CD4-positive, alpha-beta T cell (primary cell): ENCODE measurements around the gene RNF186. TPM values are rescaled to one million over a fixed set of nuclear protein-coding genes. Genes with fewer than 3 reads are reported as not detected.
A peak's percentile ranks its signal among the peaks of the same experiment; 100 is the strongest.
"Not testable (repeated sequence)": the region's sequence is repeated elsewhere in the genome, so short reads cannot be mapped to it uniquely, and the experiment has no call there.

Source experiments
- ATAC-seq: fragments of 200-7000 bp; cut with Tn5 transposase; one replicate; pipeline ENCODE4 v1.10.0; 2022; ENCODE audit warnings: mild to moderate bottlenecking; ENCODE audit not compliant: poor library complexity
- CTCF ChIA-PET: fragments of 350-600 bp; sonication (Branson Sonifier 250); formaldehyde crosslinking; loops from one replicate; lab custom pipeline; 2021; ENCODE audit warnings: antibody characterized with exemption, inconsistent platforms; lab: Charles Lee
- POLR2A ChIA-PET: fragments of 350-600 bp; sonication (Branson Sonifier 250); formaldehyde crosslinking; loops from one replicate; lab custom pipeline; 2021; ENCODE audit warnings: antibody characterized with exemption, inconsistent platforms; lab: Charles Lee
- DNase-seq, 14 experiments: peaks; one replicate each; pipeline ENCODE4 v3.0.0-alpha.2; 2013 to 2020; ENCODE audit warnings: mixed read lengths in 2 of 14
- H3K27ac ChIP-seq, 2 donors: one replicate each; pipeline versions ENCODE4 v1.5.1 to v1.7.0; 2013; ENCODE audit warnings: low read length in 2 of 2, low read depth in 1 of 2, mild to moderate bottlenecking in 1 of 2
- H3K27me3 ChIP-seq, 2 experiments: 1 replicate in 1 of 2; 2 replicates in 1 of 2; pipeline versions ENCODE4 v1.6.1 to v1.7.0; 2013; ENCODE audit warnings: low read length in 2 of 2, control low read depth in 1 of 2, mild to moderate bottlenecking in 1 of 2, moderate library complexity in 1 of 2; ENCODE audit not compliant: insufficient read depth in 2 of 2, control insufficient read depth in 1 of 2
- H3K36me3 ChIP-seq: one replicate; pipeline ENCODE4 v1.6.1; 2013; ENCODE audit warnings: low read length, control low read depth; ENCODE audit not compliant: insufficient read depth
- H3K4me1 ChIP-seq: one replicate; pipeline ENCODE4 v1.6.1; 2013; ENCODE audit warnings: low read length, control low read depth; ENCODE audit not compliant: insufficient read depth
- H3K4me3 ChIP-seq: one replicate; pipeline ENCODE4 v1.5.1; 2013; ENCODE audit warnings: mild to moderate bottlenecking, low read length, moderate library complexity
- H3K9me3 ChIP-seq, 2 experiments: 1 replicate in 1 of 2; 2 replicates in 1 of 2; pipeline versions ENCODE4 v1.6.1 to v1.7.0; 2013; ENCODE audit warnings: low read length in 2 of 2, mild to moderate bottlenecking in 2 of 2, control low read depth in 1 of 2, moderate library complexity in 1 of 2; ENCODE audit not compliant: control insufficient read depth in 1 of 2, insufficient read depth in 1 of 2
- H3K27ac Mint-ChIP-seq: one replicate; pipeline ENCODE4 v1.8.0; 2020; ENCODE audit warnings: mixed read lengths
- H3K27me3 Mint-ChIP-seq: one replicate; pipeline ENCODE4 v1.8.0; 2021; ENCODE audit warnings: mixed read lengths
- H3K36me3 Mint-ChIP-seq: one replicate; pipeline ENCODE4 v1.8.0; 2021; ENCODE audit warnings: low read depth, mixed read lengths
- H3K4me1 Mint-ChIP-seq: one replicate; pipeline ENCODE4 v1.8.0; 2021; ENCODE audit warnings: low read depth, mixed read lengths
- H3K4me3 Mint-ChIP-seq: one replicate; pipeline ENCODE4 v1.8.0; 2020; ENCODE audit warnings: mild to moderate bottlenecking, mixed read lengths
- H3K9me3 Mint-ChIP-seq: one replicate; pipeline ENCODE4 v1.8.0; 2020; ENCODE audit warnings: mixed read lengths
- CTCF ChIP-seq: fragments of 200-600 bp; IDR thresholded peaks from one replicate; pipeline ENCODE4 v1.8.0; 2022; ENCODE audit warnings: antibody characterized with exemption, mild to moderate bottlenecking
- intact Hi-C, 2 experiments: fragments of 100-400 bp; cut with DNase I in 1 of 2; cut with micrococcal nuclease in 1 of 2; formaldehyde crosslinking; loops; one replicate each; pipeline versions ENCODE4 v1.15.1 to v1.9.0; 2023 to 2025; cut with DNase I, micrococcal nuclease
- total RNA-seq, 174 experiments: library from RNA in 2 of 174; stranded (reverse) in 2 of 174; gene quantifications; one replicate each; pipeline ENCODE4 v1.2.3 and lab custom pipeline; 2021 to 2026

RNF186 gene
- total RNA-seq, 2 experiments from 2014 or later = not detected

- Mint-ChIP-seq H3K4me1 (peaks cover 32% of the 10 kb centered on the region), H3K27ac (peak overlapping the region; percentile 37), H3K4me3 (no peak overlapping the region), H3K36me3 (peaks cover 43% of the 10 kb centered on the region), H3K9me3 (no peaks in the 10 kb centered on the region), H3K27me3 (no peaks in the 10 kb centered on the region)
- ChIA-PET POLR2A (no interaction called here), CTCF (no interaction called here)
- TF ChIP-seq CTCF = no peak
- intact Hi-C loops = no loop called here
- no peaks in the 10 kb centered on the region for H3K9me3 ChIP-seq
- H3K4me3 ChIP-seq = no peak overlapping the region
- ATAC-seq (peak; percentile 32), DNase-seq (peak in 2 of 14 experiments; percentile 7 to 42)
- H3K4me1 ChIP-seq = peaks cover 14% of the 10 kb centered on the region
- H3K27ac ChIP-seq = no peak overlapping the region
- peaks cover 14% of the 10 kb centered on the region for H3K36me3 ChIP-seq
- no peaks in the 10 kb centered on the region for H3K27me3 ChIP-seq
Measured at GRCh38 chr1:19793360-19794046, 21.6 kb downstream of the RNF186 start.

- H3K36me3 Mint-ChIP-seq = peaks cover 50% of the 10 kb centered on the region
- no peak overlapping the region for H3K4me3 Mint-ChIP-seq
- H3K4me1 ChIP-seq = peaks cover 7% of the 10 kb centered on the region
- H3K36me3 ChIP-seq = peaks cover 15% of the 10 kb centered on the region
- no peak for DNase-seq
- ATAC-seq = no peak
- H3K27ac Mint-ChIP-seq = no peak overlapping the region
- no peak overlapping the region for H3K27ac ChIP-seq
- no peaks in the 10 kb centered on the region for H3K27me3 Mint-ChIP-seq
- ChIA-PET POLR2A (no interaction called here), CTCF (no interaction called here)
- no peaks in the 10 kb centered on the region for H3K9me3 ChIP-seq
- peaks cover 26% of the 10 kb centered on the region for H3K4me1 Mint-ChIP-seq
- no peaks in the 10 kb centered on the region for H3K9me3 Mint-ChIP-seq
- no peak overlapping the region for H3K4me3 ChIP-seq
- no peaks in the 10 kb centered on the region for H3K27me3 ChIP-seq
- TF ChIP-seq CTCF = no peak
- intact Hi-C loops = no loop called here
Measured at GRCh38 chr1:19792237-19793002, 22.7 kb downstream of the RNF186 start.

- CTCF ChIA-PET, H3K4me3 ChIP-seq, H3K4me1 ChIP-seq, H3K4me3 Mint-ChIP-seq, H3K9me3 ChIP-seq, H3K9me3 Mint-ChIP-seq, ATAC-seq, intact Hi-C loops, H3K27me3 ChIP-seq, H3K27me3 Mint-ChIP-seq, H3K27ac ChIP-seq: not testable (repeated sequence)
- peak in 1 of 14 experiments; percentile 19 for DNase-seq
- Mint-ChIP-seq H3K27ac (peak overlapping the region; percentile 27), H3K4me1 (peaks cover 26% of the 10 kb centered on the region), H3K36me3 (peaks cover 68% of the 10 kb centered on the region)
- peaks cover 32% of the 10 kb centered on the region for H3K36me3 ChIP-seq
- POLR2A ChIA-PET = interaction anchor here (0.9 kb wide), 1 partner anchor 10 kb away, joined by 4 read pairs; no protein-coding TSS in a partner anchor
Measured at GRCh38 chr1:19790061-19790975, 24.8 kb downstream of the RNF186 start.
